Measurements from ENCODE around the gene TBPL1. TPM values are rescaled to one million over a fixed set of nuclear protein-coding genes. Genes with fewer than 3 reads are reported as not detected.

Gene TBPL1
- polyA plus RNA-seq, 2 of the 4 experiments (the other 2 are of a cell fraction) = 22.4 to 41.1 TPM

- TF ChIP-seq FOSL2 (IDR thresholded peaks at IDR 0.05) (no peak), FOSL2 (CRISPR knock-in tag; IDR thresholded peaks at IDR 0.05) (no peak), HOXB5 (CRISPR knock-in tag; IDR thresholded peaks at IDR 0.05) (no peak)
Observed at GRCh38 chr6:133957227-133957626, 4.2 kb downstream of the TBPL1 start (continued).

- Histone ChIP-seq H3K4me1 (peaks cover 28% of the 10 kb centered on the region), H3K27ac (no peak overlapping the region), H3K4me3 (no peak overlapping the region), H3K9me3 (no peaks in the 10 kb centered on the region), H3K4me2 (no peak overlapping the region)
- 94% methylated on average over 2 of the region's 2 CpGs for WGBS (ENCODE audit: missing lambda C conversion rate)
- TF ChIP-seq CHD4 (IDR thresholded peaks at IDR 0.05; ENCODE audit: borderline replicate concordance) = no peak
- TF ChIP-seq HDAC2 (IDR thresholded peaks at IDR 0.05) = no peak
- no peak for TF ChIP-seq CTCF (IDR thresholded peaks at IDR 0.05)
- no peak for TF ChIP-seq JUNB (IDR thresholded peaks at IDR 0.05)
- TF ChIP-seq SMC3 (IDR thresholded peaks at IDR 0.05) = no peak
- TF ChIP-seq RFX5 (IDR thresholded peaks at IDR 0.05) = no peak
- no peak for TF ChIP-seq TFCP2L1 (CRISPR knock-in tag; IDR thresholded peaks at IDR 0.05)
- no peak for TF ChIP-seq MAFK (IDR thresholded peaks at IDR 0.05; ENCODE audit: partially characterized antibody)
- TF ChIP-seq E2F6 (IDR thresholded peaks at IDR 0.05; ENCODE audit: borderline replicate concordance, low read depth) = no peak
- no peak for TF ChIP-seq CHD2 (IDR thresholded peaks at IDR 0.05; ENCODE audit: low read length, partially characterized antibody)
- no peak for TF ChIP-seq EP300 (IDR thresholded peaks at IDR 0.05)
- TF ChIP-seq JUN (IDR thresholded peaks at IDR 0.05) = no peak
- no peak for TF ChIP-seq ELK1 (IDR thresholded peaks at IDR 0.05; ENCODE audit: low read depth, low read length)
- no peak for TF ChIP-seq PHF8 (IDR thresholded peaks at IDR 0.05; ENCODE audit: borderline replicate concordance, low read depth)
- no peak for TF ChIP-seq GATA3 (IDR thresholded peaks at IDR 0.05; ENCODE audit: borderline replicate concordance)
- ATAC-seq (no peak), FAIRE-seq (no peak), DNase-seq (ENCODE audit: low read depth in 1 of 2, low spot score in 1 of 2) (no peak)
- CTCF ChIA-PET = interaction anchor here (1.5 to 2.0 kb wide), 4 partner anchors 16 to 140 kb away, joined by 4 to 14 read pairs (median 6); no protein-coding TSS in a partner anchor
- POLR2A ChIA-PET = no interaction called here
Observed at GRCh38 chr6:133957780-133958242, 4.8 kb downstream of the TBPL1 start.

GRCh38 chr6:133958791-133959190 lies 5.8 kb downstream of the TBPL1 start:
- no peak overlapping the region for H3K4me3 ChIP-seq
- H3K9me3 ChIP-seq = no peaks in the 10 kb centered on the region
- peaks cover 28% of the 10 kb centered on the region for H3K4me1 ChIP-seq
- ATAC-seq (no peak), DNase-seq (ENCODE audit: low read depth in 1 of 2, low spot score in 1 of 2) (no peak), FAIRE-seq (no peak)
- 91% methylated on average over 3 of the region's 3 CpGs for WGBS (ENCODE audit: missing lambda C conversion rate)
- ChIA-PET POLR2A (no interaction called here), CTCF (interaction anchor here (1.0 to 2.0 kb wide), 5 partner anchors 15 to 139 kb away, joined by 3 to 14 read pairs (median 5); no protein-coding TSS in a partner anchor)
- H3K27ac ChIP-seq = no peak overlapping the region
- H3K4me2 ChIP-seq = no peak overlapping the region
- TF ChIP-seq RARB (CRISPR knock-in tag; IDR thresholded peaks at IDR 0.05) = no peak
- no peak for TF ChIP-seq RCOR1 (IDR thresholded peaks at IDR 0.05; ENCODE audit: low read depth, low read length)
- TF ChIP-seq USF2 (IDR thresholded peaks at IDR 0.05) = no peak
- no peak for TF ChIP-seq CHD2 (IDR thresholded peaks at IDR 0.05; ENCODE audit: low read length, partially characterized antibody)
- no peak for TF ChIP-seq ZSCAN20 (CRISPR knock-in tag; IDR thresholded peaks at IDR 0.05)
- TF ChIP-seq SMC3 (IDR thresholded peaks at IDR 0.05) = no peak
- TF ChIP-seq EHF (CRISPR knock-in tag; IDR thresholded peaks at IDR 0.05) = no peak
- no peak for TF ChIP-seq KDM1A (IDR thresholded peaks at IDR 0.05; ENCODE audit: low read depth)
- TF ChIP-seq CTCF (IDR thresholded peaks at IDR 0.05) = no peak
- TF ChIP-seq CHD4 (IDR thresholded peaks at IDR 0.05; ENCODE audit: borderline replicate concordance) = no peak
- TF ChIP-seq FOSL2 (IDR thresholded peaks at IDR 0.05) = no peak
- TF ChIP-seq FOSL2 (CRISPR knock-in tag; IDR thresholded peaks at IDR 0.05) = no peak
- no peak for TF ChIP-seq ZNF302 (CRISPR knock-in tag; IDR thresholded peaks at IDR 0.05)
- TF ChIP-seq SREBF2 (IDR thresholded peaks at IDR 0.05) = no peak
- TF ChIP-seq RFX5 (IDR thresholded peaks at IDR 0.05) = no peak
- TF ChIP-seq KDM5A (IDR thresholded peaks at IDR 0.05) = no peak
- no peak for TF ChIP-seq HMGXB4 (CRISPR knock-in tag; IDR thresholded peaks at IDR 0.05; ENCODE audit: borderline replicate concordance)
- TF ChIP-seq NR3C1 (IDR thresholded peaks at IDR 0.05) = no peak
